ENCODE data around the gene HCRT.
A peak's percentile ranks its signal among the peaks of the same experiment; 100 is the strongest.

The HCRT gene

GRCh38 chr17:42184713-42185620, at the start of gene HCRT:
Gene HCRT (minus strand): TSS chr17:42185452. CDS start chr17:42185365, 87 bp downstream.
- DNase-seq (ENCODE audit: low read depth), result no peak

GRCh38 chr17:42233994-42234393, 48.7 kb upstream of the HCRT start:
- TF ChIP-seq CTCF (IDR thresholded peaks at IDR 0.05; ENCODE audit: insufficient read depth, low read depth, low read length, missing control alignments), result no peak
- no peak for DNase-seq (ENCODE audit: low read depth)

More at GRCh38 chr17:42184713-42185620, at the start of gene HCRT:
- TF ChIP-seq CTCF (IDR thresholded peaks at IDR 0.05; ENCODE audit: insufficient read depth, low read depth, low read length, missing control alignments), result no peak
- peak within 1 kb of the TSS; percentile 45 for H3K4me3 ChIP-seq (ENCODE audit: low read depth, low read length)

GRCh38 chr17:42233156-42233555, 47.9 kb upstream of the HCRT start:
- no peak for DNase-seq (ENCODE audit: low read depth)
- no peak overlapping the region for H3K4me3 ChIP-seq (ENCODE audit: low read depth, low read length)
- no peak for TF ChIP-seq CTCF (IDR thresholded peaks at IDR 0.05; ENCODE audit: insufficient read depth, low read depth, low read length, missing control alignments)

More at GRCh38 chr17:42233994-42234393, 48.7 kb upstream of the HCRT start:
- no peak overlapping the region for H3K4me3 ChIP-seq (ENCODE audit: low read depth, low read length)

- peak; percentile 16 for DNase-seq (ENCODE audit: low read depth)
- H3K4me3 ChIP-seq (ENCODE audit: low read depth, low read length), result no peak overlapping the region
- no peak for TF ChIP-seq CTCF (IDR thresholded peaks at IDR 0.05; ENCODE audit: insufficient read depth, low read depth, low read length, missing control alignments)
Observed at GRCh38 chr17:42230225-42230624, 45.0 kb upstream of the HCRT start.

- no peak for TF ChIP-seq CTCF (IDR thresholded peaks at IDR 0.05; ENCODE audit: insufficient read depth, low read depth, low read length, missing control alignments)
- H3K4me3 ChIP-seq (ENCODE audit: low read depth, low read length), result no peak overlapping the region
- no peak for DNase-seq (ENCODE audit: low read depth)
Observed at GRCh38 chr17:42227849-42228700, 42.8 kb upstream of the HCRT start.

GRCh38 chr17:42225646-42226045, 40.4 kb upstream of the HCRT start:
- TF ChIP-seq CTCF (IDR thresholded peaks at IDR 0.05; ENCODE audit: insufficient read depth, low read depth, low read length, missing control alignments), result no peak
- no peak overlapping the region for H3K4me3 ChIP-seq (ENCODE audit: low read depth, low read length)
- DNase-seq (ENCODE audit: low read depth), result no peak

Data from GM12865 (cell line).